ENCODE results near the gene E2F4. TPM values are rescaled to one million over a fixed set of nuclear protein-coding genes. Genes with fewer than 3 reads are reported as not detected.

Gene E2F4
- total and polyA plus RNA-seq, 10 of the 15 experiments (the other 5 are each of a cell fraction or from before 2014, with no cell fraction given), result 11.7 to 132 (median 95.9) TPM

DNA sequence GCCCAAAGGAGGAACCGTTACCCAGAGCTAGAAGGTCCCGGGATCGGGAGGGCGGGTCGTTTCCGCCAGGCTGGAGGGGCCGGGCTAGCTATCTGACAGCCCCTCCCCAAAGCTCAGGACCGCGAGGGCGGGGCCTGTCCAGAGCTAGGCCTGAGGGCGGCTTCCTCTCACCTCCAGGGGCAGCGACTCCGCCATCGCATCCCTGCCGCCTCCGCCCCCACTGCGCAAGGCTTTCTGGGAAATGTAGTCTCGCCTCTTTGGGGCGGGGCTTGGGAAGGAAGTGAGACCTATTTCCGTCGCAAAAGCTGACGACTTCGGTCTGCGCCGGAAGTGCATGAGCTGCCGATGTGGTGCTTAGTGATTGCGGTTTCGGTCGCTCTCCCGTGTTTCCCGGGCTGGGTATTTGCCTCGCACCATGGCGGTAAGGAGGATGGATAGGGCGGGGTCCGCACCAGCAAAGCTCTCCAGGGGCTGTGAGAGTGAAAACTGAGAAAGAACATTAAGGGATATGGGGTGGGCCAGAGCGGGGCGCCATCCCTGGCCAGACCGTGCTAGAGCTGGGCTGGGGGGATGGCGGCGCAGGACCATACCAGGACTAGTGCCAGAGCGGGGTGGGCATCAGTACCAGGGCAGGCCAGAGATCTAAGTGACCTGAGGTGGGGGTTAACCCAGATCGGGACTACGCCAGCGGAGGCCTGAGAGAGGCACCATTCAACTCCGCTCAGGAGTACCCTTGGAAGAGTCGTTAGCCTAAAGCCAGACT is 35.0 kb downstream of the E2F4 start, which contains the start of gene TMEM208 (continued):
- TF ChIP-seq, protein P1, sequence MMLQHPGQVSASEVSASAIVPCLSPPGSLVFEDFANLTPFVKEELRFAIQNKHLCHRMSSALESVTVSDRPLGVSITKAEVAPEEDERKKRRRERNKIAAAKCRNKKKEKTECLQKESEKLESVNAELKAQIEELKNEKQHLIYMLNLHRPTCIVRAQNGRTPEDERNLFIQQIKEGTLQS (IDR thresholded peaks at IDR 0.05; ENCODE audit: borderline replicate concordance, extremely low read depth, low read depth, low read length), result peak; percentile 98
- TF ChIP-seq CEBPB (IDR thresholded peaks at IDR 0.05; ENCODE audit: borderline replicate concordance in 1 of 2, low read depth in 2 of 2, low read length in 2 of 2) (no peak), HCFC1 (IDR thresholded peaks at IDR 0.05; ENCODE audit: low read length) (peak; percentile 99), IKZF1 (conservative IDR thresholded peaks at IDR 0.05) (peak; percentile 99), NR2F1 (conservative IDR thresholded peaks at IDR 0.05) (peak; percentile 43; the same call in 1 of the 2 replicates), NR2C2 (IDR thresholded peaks at IDR 0.05; ENCODE audit: borderline replicate concordance, control insufficient read depth, insufficient read length, low read depth) (no peak), EGR1 (IDR thresholded peaks at IDR 0.05; ENCODE audit: borderline replicate concordance in 1 of 2, low read depth in 2 of 2, low read length in 2 of 2) (peak; percentile 65 to 94), POLR2A (IDR thresholded peaks at IDR 0.05; ENCODE audit: low read depth, low read length) (peak; percentile 88), EZH2 (IDR thresholded peaks at IDR 0.05; ENCODE audit: borderline replicate concordance, control insufficient read depth, low read depth, low read length) (no peak), CBX3 (IDR thresholded peaks at IDR 0.05; ENCODE audit: borderline replicate concordance, low read depth) (no peak), CBFB (IDR thresholded peaks at IDR 0.05; ENCODE audit: low read depth) (peak; percentile 96), TCF12 (IDR thresholded peaks at IDR 0.05; ENCODE audit: low read depth, low read length) (no peak), SREBF2 (IDR thresholded peaks at IDR 0.05; ENCODE audit: low read length) (peak; percentile 78), ZNF24 (IDR thresholded peaks at IDR 0.05) (no peak), SP1 (IDR thresholded peaks at IDR 0.05; ENCODE audit: low read depth, low read length) (peak; percentile 93), FOXM1 (IDR thresholded peaks at IDR 0.05; ENCODE audit: low read depth, low read length) (no peak), NFYB (IDR thresholded peaks at IDR 0.05; ENCODE audit: insufficient read depth, low read depth, low read length) (peak; percentile 30; the same call in 1 of the 2 replicates), ESRRA (IDR thresholded peaks at IDR 0.05; ENCODE audit: low read length) (peak; percentile 87; the same call in 1 of the 2 replicates), SUZ12 (IDR thresholded peaks at IDR 0.05; ENCODE audit: unreplicated experiment) (no peak), RELA (IDR thresholded peaks at IDR 0.05; ENCODE audit: borderline replicate concordance, partially characterized antibody) (peak; percentile 91)
- TF ChIP-seq, protein P2, sequence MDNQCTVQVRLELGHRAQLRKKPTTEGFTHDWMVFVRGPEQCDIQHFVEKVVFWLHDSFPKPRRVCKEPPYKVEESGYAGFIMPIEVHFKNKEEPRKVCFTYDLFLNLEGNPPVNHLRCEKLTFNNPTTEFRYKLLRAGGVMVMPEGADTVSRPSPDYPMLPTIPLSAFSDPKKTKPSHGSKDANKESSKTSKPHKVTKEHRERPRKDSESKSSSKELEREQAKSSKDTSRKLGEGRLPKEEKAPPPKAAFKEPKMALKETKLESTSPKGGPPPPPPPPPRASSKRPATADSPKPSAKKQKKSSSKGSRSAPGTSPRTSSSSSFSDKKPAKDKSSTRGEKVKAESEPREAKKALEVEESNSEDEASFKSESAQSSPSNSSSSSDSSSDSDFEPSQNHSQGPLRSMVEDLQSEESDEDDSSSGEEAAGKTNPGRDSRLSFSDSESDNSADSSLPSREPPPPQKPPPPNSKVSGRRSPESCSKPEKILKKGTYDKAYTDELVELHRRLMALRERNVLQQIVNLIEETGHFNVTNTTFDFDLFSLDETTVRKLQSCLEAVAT (IDR thresholded peaks at IDR 0.05), result peak; percentile 85
- TF ChIP-seq, protein P3, sequence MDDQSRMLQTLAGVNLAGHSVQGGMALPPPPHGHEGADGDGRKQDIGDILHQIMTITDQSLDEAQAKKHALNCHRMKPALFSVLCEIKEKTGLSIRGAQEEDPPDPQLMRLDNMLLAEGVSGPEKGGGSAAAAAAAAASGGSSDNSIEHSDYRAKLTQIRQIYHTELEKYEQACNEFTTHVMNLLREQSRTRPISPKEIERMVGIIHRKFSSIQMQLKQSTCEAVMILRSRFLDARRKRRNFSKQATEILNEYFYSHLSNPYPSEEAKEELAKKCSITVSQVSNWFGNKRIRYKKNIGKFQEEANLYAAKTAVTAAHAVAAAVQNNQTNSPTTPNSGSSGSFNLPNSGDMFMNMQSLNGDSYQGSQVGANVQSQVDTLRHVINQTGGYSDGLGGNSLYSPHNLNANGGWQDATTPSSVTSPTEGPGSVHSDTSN (IDR thresholded peaks at IDR 0.05; ENCODE audit: insufficient replicate concordance, low read depth, low read length), result no peak
- TF ChIP-seq, protein P4, sequence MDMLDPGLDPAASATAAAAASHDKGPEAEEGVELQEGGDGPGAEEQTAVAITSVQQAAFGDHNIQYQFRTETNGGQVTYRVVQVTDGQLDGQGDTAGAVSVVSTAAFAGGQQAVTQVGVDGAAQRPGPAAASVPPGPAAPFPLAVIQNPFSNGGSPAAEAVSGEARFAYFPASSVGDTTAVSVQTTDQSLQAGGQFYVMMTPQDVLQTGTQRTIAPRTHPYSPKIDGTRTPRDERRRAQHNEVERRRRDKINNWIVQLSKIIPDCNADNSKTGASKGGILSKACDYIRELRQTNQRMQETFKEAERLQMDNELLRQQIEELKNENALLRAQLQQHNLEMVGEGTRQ (IDR thresholded peaks at IDR 0.05; ENCODE audit: borderline replicate concordance, low read depth, low read length), result no peak
- TF ChIP-seq, protein P5, sequence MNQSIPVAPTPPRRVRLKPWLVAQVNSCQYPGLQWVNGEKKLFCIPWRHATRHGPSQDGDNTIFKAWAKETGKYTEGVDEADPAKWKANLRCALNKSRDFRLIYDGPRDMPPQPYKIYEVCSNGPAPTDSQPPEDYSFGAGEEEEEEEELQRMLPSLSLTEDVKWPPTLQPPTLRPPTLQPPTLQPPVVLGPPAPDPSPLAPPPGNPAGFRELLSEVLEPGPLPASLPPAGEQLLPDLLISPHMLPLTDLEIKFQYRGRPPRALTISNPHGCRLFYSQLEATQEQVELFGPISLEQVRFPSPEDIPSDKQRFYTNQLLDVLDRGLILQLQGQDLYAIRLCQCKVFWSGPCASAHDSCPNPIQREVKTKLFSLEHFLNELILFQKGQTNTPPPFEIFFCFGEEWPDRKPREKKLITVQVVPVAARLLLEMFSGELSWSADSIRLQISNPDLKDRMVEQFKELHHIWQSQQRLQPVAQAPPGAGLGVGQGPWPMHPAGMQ (IDR thresholded peaks at IDR 0.05; ENCODE audit: borderline replicate concordance), result no peak
